HCT116 (cell line): ENCODE results near the gene CHDH. TPM values are rescaled to one million over a fixed set of nuclear protein-coding genes. Genes with fewer than 3 reads are reported as not detected.

Source experiments
- ATAC-seq: fragments of 200-7000 bp; cut with Tn5 transposase; 2 replicates; pipeline ENCODE4 v1.9.1; 2020; ENCODE audit warnings: mild to moderate bottlenecking, moderate library complexity
- BruUV-seq: library from RNA; stranded (reverse); fragments of 400-500 nt; replicated peaks from 2 replicates; lab custom pipeline; 2021; lab: Mats Ljungman, UMichigan
- CTCF ChIA-PET: fragments of 300-600 bp; sonication (Branson Sonifier 250); formaldehyde crosslinking; loops from one replicate; lab custom pipeline; 2021; ENCODE audit warnings: antibody characterized with exemption; lab: Charles Lee
- POLR2A ChIA-PET: fragments of 300-600, 350-600 bp; sonication (Branson Sonifier 250); formaldehyde crosslinking; loops from one replicate; lab custom pipeline; 2021; ENCODE audit warnings: antibody characterized with exemption; lab: Charles Lee
- RAD21 ChIA-PET, 2 experiments: fragments of 300-600 bp; sonication (Branson Sonifier 250); formaldehyde crosslinking; loops; one replicate each; lab custom pipeline; 2023; ENCODE audit warnings: low total read pairs in 2 of 2; ENCODE audit not compliant: uncharacterized antibody in 2 of 2, unreplicated experiment in 2 of 2, low non-redundant PET in 1 of 2; lab: Charles Lee
- DNase-seq: peaks from one replicate; pipeline ENCODE4 v3.0.0-alpha.2; 2010; ENCODE audit warnings: low read depth, low spot score
- H2AFZ ChIP-seq: fragments of 200-600 bp; shearing (Covaris generic), sonication (generic); 2 replicates; pipeline ENCODE4 v1.6.1; 2017; ENCODE audit warnings: low read depth, mixed run types, mixed read lengths, antibody characterized with exemption, low read length; ENCODE audit not compliant: poor library complexity, severe bottlenecking
- H3K27ac ChIP-seq: 2 replicates; pipeline ENCODE4 v1.5.1; 2012; ENCODE audit warnings: low read depth, low read length
- H3K27me3 ChIP-seq: fragments of 200-600 bp; sonication (generic); 2 replicates; pipeline ENCODE4 v1.6.1; 2016; ENCODE audit warnings: mixed run types, low read length, mixed read lengths; ENCODE audit not compliant: insufficient read depth
- H3K36me3 ChIP-seq, 2 experiments: fragments of 200-500 bp in 1 of 2; fragments of 200-600 bp in 1 of 2; sonication (Bioruptor generic) in 1 of 2; sonication (generic) in 1 of 2; 2 replicates each; pipeline versions ENCODE4 v1.5.1 to v1.6.1; 2014 to 2016; ENCODE audit warnings: low read length in 2 of 2, inconsistent platforms in 1 of 2, mixed read lengths in 1 of 2, mixed run types in 1 of 2; ENCODE audit not compliant: insufficient read depth in 2 of 2, control insufficient read depth in 1 of 2
- H3K4me1 ChIP-seq, 2 experiments: fragments of 200-600 bp in 1 of 2; sonication (generic) in 1 of 2; 2 replicates each; pipeline versions ENCODE4 v1.5.1 to v1.6.1; 2012 to 2017; ENCODE audit warnings: low read length in 2 of 2, inconsistent platforms in 1 of 2, mild to moderate bottlenecking in 1 of 2, mixed read lengths in 1 of 2, mixed run types in 1 of 2, moderate library complexity in 1 of 2; ENCODE audit not compliant: insufficient read depth in 2 of 2, control insufficient read depth in 1 of 2
- H3K4me2 ChIP-seq: fragments of 200-600 bp; sonication (generic); 2 replicates; pipeline ENCODE4 v1.6.1; 2017; ENCODE audit warnings: mixed run types, low read length, mixed read lengths
- H3K4me3 ChIP-seq, 2 experiments: fragments of 200-600 bp in 1 of 2; sonication (generic) in 1 of 2; replicated peaks in 1 of 2; 2 replicates each; pipeline ENCODE4 v1.5.1; 2011 to 2016; ENCODE audit warnings: low read length in 2 of 2, control low read depth in 1 of 2, low read depth in 1 of 2, mild to moderate bottlenecking in 1 of 2, mixed read lengths in 1 of 2, mixed run types in 1 of 2
- H3K79me2 ChIP-seq: fragments of 200-600 bp; sonication (generic); 2 replicates; pipeline ENCODE4 v1.6.1; 2017; ENCODE audit warnings: mild to moderate bottlenecking, mixed run types, low read length, moderate library complexity, mixed read lengths; ENCODE audit not compliant: insufficient read depth
- H3K9ac ChIP-seq: fragments of 200-600 bp; sonication (generic); 2 replicates; pipeline ENCODE4 v1.6.1; 2016; ENCODE audit warnings: low read length, mixed read lengths
- H3K9me2 ChIP-seq: fragments of 200-600 bp; sonication (generic), shearing (Covaris generic); 2 replicates; pipeline ENCODE4 v1.6.1; 2017; ENCODE audit warnings: mixed run types, mild to moderate bottlenecking, moderate library complexity; ENCODE audit not compliant: insufficient read depth
- H3K9me3 ChIP-seq, 2 experiments: fragments of 200-500 bp in 1 of 2; fragments of 200-600 bp in 1 of 2; sonication (Bioruptor generic) in 1 of 2; sonication (generic) in 1 of 2; 2 replicates each; pipeline ENCODE4 v1.6.1; 2014 to 2017; ENCODE audit warnings: low read length in 2 of 2, mixed read lengths in 2 of 2, inconsistent platforms in 1 of 2, low read depth in 1 of 2, mild to moderate bottlenecking in 1 of 2, mixed run types in 1 of 2, moderate library complexity in 1 of 2; ENCODE audit not compliant: control insufficient read depth in 1 of 2, insufficient read depth in 1 of 2
- H4K20me1 ChIP-seq: fragments of 200-600 bp; sonication (generic), shearing (Covaris generic); 2 replicates; pipeline ENCODE4 v1.6.1; 2017; ENCODE audit warnings: mixed run types, mild to moderate bottlenecking, moderate library complexity; ENCODE audit not compliant: insufficient read depth
- EGR1 ChIP-seq: IDR thresholded peaks from 2 replicates; pipeline ENCODE4 v1.6.1; 2012; ENCODE audit warnings: low read depth
- EZH2 ChIP-seq: fragments of 200-600 bp; sonication (generic); IDR thresholded peaks from 2 replicates; pipeline ENCODE4 v1.6.1; 2017; ENCODE audit warnings: antibody characterized with exemption, mixed run types
- EZH2phosphoT487 ChIP-seq: fragments of 200-600 bp; IDR thresholded peaks from 2 replicates; pipeline ENCODE4 v1.6.1; 2018; ENCODE audit warnings: antibody characterized with exemption, borderline replicate concordance
- FOSL1 ChIP-seq: IDR thresholded peaks from 2 replicates; pipeline ENCODE4 v1.6.1; 2012; ENCODE audit warnings: low read depth
- JUND ChIP-seq: IDR thresholded peaks from 2 replicates; pipeline ENCODE4 v1.6.1; 2012
- MAX ChIP-seq: IDR thresholded peaks from 2 replicates; pipeline ENCODE4 v1.6.1; 2012
- POLR2AphosphoS5 ChIP-seq: IDR thresholded peaks from 2 replicates; pipeline ENCODE4 v1.6.1; 2011; ENCODE audit warnings: mild to moderate bottlenecking, low read depth, low read length, moderate library complexity
- RAD21 ChIP-seq: IDR thresholded peaks from 2 replicates; pipeline ENCODE4 v1.6.1; 2012; ENCODE audit warnings: low read depth, mild to moderate bottlenecking
- SP1 ChIP-seq: IDR thresholded peaks from 2 replicates; pipeline ENCODE4 v1.6.1; 2012; ENCODE audit warnings: low read depth
- TCF7L2 ChIP-seq: IDR thresholded peaks from 2 replicates; pipeline ENCODE4 v1.7.0; 2011; ENCODE audit warnings: borderline replicate concordance, inconsistent platforms; ENCODE audit not compliant: insufficient read depth, insufficient read length; ENCODE audit errors: extremely low read depth
- intact Hi-C: fragments of 100-400 bp; cut with micrococcal nuclease; formaldehyde crosslinking; loops from 2 replicates; pipeline ENCODE4 v1.10.0; 2022
- total RNA-seq: library from RNA; stranded (reverse); gene quantifications from one replicate; pipeline ENCODE4 v1.2.1, GENCODE V29; 2021; ENCODE audit not compliant: unreplicated experiment
- TF ChIP-seq, protein P1 (sequence below): IDR thresholded peaks from 2 replicates; pipeline ENCODE4 v1.6.1; 2012
- TF ChIP-seq, protein P2 (sequence below), 3 experiments: fragments of 200-600 bp in 1 of 3; sonication (generic) in 1 of 3; IDR thresholded peaks in 2 of 3; conservative IDR thresholded peaks in 1 of 3; 2 replicates each; pipeline ENCODE4 v1.5.1; 2012 to 2017; ENCODE audit warnings: low read depth in 2 of 3, low read length in 2 of 3, antibody characterized with exemption in 1 of 3, borderline replicate concordance in 1 of 3, control low read depth in 1 of 3, mild to moderate bottlenecking in 1 of 3, mixed read lengths in 1 of 3, mixed run types in 1 of 3, moderate library complexity in 1 of 3; ENCODE audit not compliant: insufficient read depth in 1 of 3

CHDH gene
- total RNA-seq, 1 experiment from 2014 or later: 10.8 TPM

- Histone ChIP-seq H3K27me3 (no peaks in the 10 kb centered on the region), H4K20me1 (no peaks in the 10 kb centered on the region), H3K79me2 (peaks cover 6% of the 10 kb centered on the region; the same call in 1 of the 2 replicates), H3K9ac (peak overlapping the region; percentile 27; the same call in 1 of the 2 replicates), H3K4me2 (peak overlapping the region; percentile 38), H3K27ac (peak overlapping the region; percentile 65), H3K4me3 (no peak overlapping the region), H3K36me3 (no peaks in the 10 kb centered on the region), H3K4me1 (peaks cover 39 to 51% of the 10 kb centered on the region in 2 experiments), H2AFZ (no peak overlapping the region), H3K9me3 (no peaks in the 10 kb centered on the region), H3K9me2 (no peaks in the 10 kb centered on the region)
- intact Hi-C loops: no loop called here
- no peak for DNase-seq
- RAD21 ChIA-PET: no interaction called here
- ATAC-seq: no peak
- POLR2A ChIA-PET: no interaction called here
- TF ChIP-seq, protein P1, sequence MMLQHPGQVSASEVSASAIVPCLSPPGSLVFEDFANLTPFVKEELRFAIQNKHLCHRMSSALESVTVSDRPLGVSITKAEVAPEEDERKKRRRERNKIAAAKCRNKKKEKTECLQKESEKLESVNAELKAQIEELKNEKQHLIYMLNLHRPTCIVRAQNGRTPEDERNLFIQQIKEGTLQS: no peak
- no peak for TF ChIP-seq RAD21
- TF ChIP-seq MAX: no peak
- TF ChIP-seq EZH2phosphoT487: no peak
- no peak for TF ChIP-seq POLR2AphosphoS5
- no peak for TF ChIP-seq EZH2
- no TSS peak for BruUV-seq
- CTCF ChIA-PET: no interaction called here
These were observed 2.7 kb downstream of the CHDH start for GRCh38 chr3:53843195-53844177.

GRCh38 chr3:53842436-53843194, 3.6 kb downstream of the CHDH start:
- no peaks in the 10 kb centered on the region for H3K36me3 ChIP-seq
- ATAC-seq (peak; percentile 15), DNase-seq (peak; percentile 57)
- BruUV-seq: no TSS peak
- peak overlapping the region; percentile 28; the same call in 1 of the 2 replicates for H3K9ac ChIP-seq
- H2AFZ ChIP-seq: no peak overlapping the region
- no peaks in the 10 kb centered on the region for H3K27me3 ChIP-seq
- no peaks in the 10 kb centered on the region for H3K9me3 ChIP-seq
- no peak overlapping the region for H3K4me3 ChIP-seq
- peaks cover 6% of the 10 kb centered on the region; the same call in 1 of the 2 replicates for H3K79me2 ChIP-seq
- peak overlapping the region; percentile 65 for H3K27ac ChIP-seq
- CTCF ChIA-PET: no interaction called here
- POLR2A ChIA-PET: no interaction called here
- H3K9me2 ChIP-seq: no peaks in the 10 kb centered on the region
- RAD21 ChIA-PET: no interaction called here
- TF ChIP-seq RAD21 (no peak), TCF7L2 (no peak), SP1 (peak; percentile 34; the same call in 1 of the 2 replicates), FOSL1 (no peak), JUND (no peak), EGR1 (peak; percentile 80)
- TF ChIP-seq, protein P2, sequence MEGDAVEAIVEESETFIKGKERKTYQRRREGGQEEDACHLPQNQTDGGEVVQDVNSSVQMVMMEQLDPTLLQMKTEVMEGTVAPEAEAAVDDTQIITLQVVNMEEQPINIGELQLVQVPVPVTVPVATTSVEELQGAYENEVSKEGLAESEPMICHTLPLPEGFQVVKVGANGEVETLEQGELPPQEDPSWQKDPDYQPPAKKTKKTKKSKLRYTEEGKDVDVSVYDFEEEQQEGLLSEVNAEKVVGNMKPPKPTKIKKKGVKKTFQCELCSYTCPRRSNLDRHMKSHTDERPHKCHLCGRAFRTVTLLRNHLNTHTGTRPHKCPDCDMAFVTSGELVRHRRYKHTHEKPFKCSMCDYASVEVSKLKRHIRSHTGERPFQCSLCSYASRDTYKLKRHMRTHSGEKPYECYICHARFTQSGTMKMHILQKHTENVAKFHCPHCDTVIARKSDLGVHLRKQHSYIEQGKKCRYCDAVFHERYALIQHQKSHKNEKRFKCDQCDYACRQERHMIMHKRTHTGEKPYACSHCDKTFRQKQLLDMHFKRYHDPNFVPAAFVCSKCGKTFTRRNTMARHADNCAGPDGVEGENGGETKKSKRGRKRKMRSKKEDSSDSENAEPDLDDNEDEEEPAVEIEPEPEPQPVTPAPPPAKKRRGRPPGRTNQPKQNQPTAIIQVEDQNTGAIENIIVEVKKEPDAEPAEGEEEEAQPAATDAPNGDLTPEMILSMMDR (IDR thresholded peaks at IDR 0.05 in 2 of 3, conservative IDR thresholded peaks at IDR 0.05 in 1 of 3; ENCODE audit: borderline replicate concordance in 1 of 3, insufficient read depth in 1 of 3, low read depth in 2 of 3, low read length in 2 of 3): peak in 2 of 3 experiments; percentile 35 to 57; a peak in 3 of 6 replicates
- no peaks in the 10 kb centered on the region for H4K20me1 ChIP-seq
- H3K4me1 ChIP-seq: peaks cover 39 to 51% of the 10 kb centered on the region in 2 experiments
- intact Hi-C loops: no loop called here
- H3K4me2 ChIP-seq: peak overlapping the region; percentile 38
